Lower lobe of right lung (tissue), 2 donors: ENCODE measurements around the gene INHBB. TPM values are rescaled to one million over a fixed set of nuclear protein-coding genes. Genes with fewer than 3 reads are reported as not detected.

Experiments
- ATAC-seq, 2 donors: fragments of 200-7000 bp; cut with Tn5 transposase; one replicate each; pipeline ENCODE4 v1.9.1; 2020 to 2022; ENCODE audit warnings: mild to moderate bottlenecking in 2 of 2, moderate library complexity in 2 of 2
- DNase-seq: peaks from one replicate; pipeline ENCODE4 v3.0.0-alpha.2; 2020
- H3K27ac ChIP-seq: fragments of 200-600 bp; one replicate; pipeline ENCODE4 v1.8.0; 2022
- H3K27me3 ChIP-seq: fragments of 200-600 bp; one replicate; pipeline ENCODE4 v1.8.0; 2022; ENCODE audit warnings: low read depth
- H3K36me3 ChIP-seq: fragments of 200-600 bp; one replicate; pipeline ENCODE4 v1.8.0; 2022; ENCODE audit warnings: mild to moderate bottlenecking
- H3K4me1 ChIP-seq: fragments of 200-600 bp; one replicate; pipeline ENCODE4 v1.8.0; 2022
- H3K4me3 ChIP-seq: fragments of 200-600 bp; one replicate; pipeline ENCODE4 v1.8.0; 2022; ENCODE audit warnings: mild to moderate bottlenecking
- H3K9me3 ChIP-seq: fragments of 200-600 bp; one replicate; pipeline ENCODE4 v1.8.0; 2022
- intact Hi-C: fragments of 100-400 bp; cut with DNase I; formaldehyde crosslinking; loops from one replicate; pipeline ENCODE4 v1.11.0; 2022
- total RNA-seq: library from RNA; stranded (reverse); fragmentation: NEBNext Ultra II Directional; extraction: Animal tissue kit (Norgen Biotek cat#: 25700); gene quantifications from one replicate; pipeline ENCODE4 v1.2.1, GENCODE V29; 2021
- TF ChIP-seq, protein P1 (sequence below): fragments of 200-600 bp; IDR thresholded peaks from one replicate; pipeline ENCODE4 v1.8.0; 2022; ENCODE audit warnings: antibody characterized with exemption, mild to moderate bottlenecking
- donor health status: DM: no; HTN: yes; CAD: no; lungs with severe emphysema.

The INHBB gene
- total RNA-seq, 1 donor from 2014 or later = 5.2 TPM

GRCh38 chr2:120312860-120313694 lies 32.9 kb upstream of the INHBB start:
- H3K27ac ChIP-seq = peak overlapping the region; percentile 57
- peak overlapping the region; percentile 55 for H3K4me3 ChIP-seq
- peak; percentile 87 to 93 for ATAC-seq
- TF ChIP-seq, protein P1, sequence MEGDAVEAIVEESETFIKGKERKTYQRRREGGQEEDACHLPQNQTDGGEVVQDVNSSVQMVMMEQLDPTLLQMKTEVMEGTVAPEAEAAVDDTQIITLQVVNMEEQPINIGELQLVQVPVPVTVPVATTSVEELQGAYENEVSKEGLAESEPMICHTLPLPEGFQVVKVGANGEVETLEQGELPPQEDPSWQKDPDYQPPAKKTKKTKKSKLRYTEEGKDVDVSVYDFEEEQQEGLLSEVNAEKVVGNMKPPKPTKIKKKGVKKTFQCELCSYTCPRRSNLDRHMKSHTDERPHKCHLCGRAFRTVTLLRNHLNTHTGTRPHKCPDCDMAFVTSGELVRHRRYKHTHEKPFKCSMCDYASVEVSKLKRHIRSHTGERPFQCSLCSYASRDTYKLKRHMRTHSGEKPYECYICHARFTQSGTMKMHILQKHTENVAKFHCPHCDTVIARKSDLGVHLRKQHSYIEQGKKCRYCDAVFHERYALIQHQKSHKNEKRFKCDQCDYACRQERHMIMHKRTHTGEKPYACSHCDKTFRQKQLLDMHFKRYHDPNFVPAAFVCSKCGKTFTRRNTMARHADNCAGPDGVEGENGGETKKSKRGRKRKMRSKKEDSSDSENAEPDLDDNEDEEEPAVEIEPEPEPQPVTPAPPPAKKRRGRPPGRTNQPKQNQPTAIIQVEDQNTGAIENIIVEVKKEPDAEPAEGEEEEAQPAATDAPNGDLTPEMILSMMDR = peak; percentile 90
- H3K27me3 ChIP-seq = no peaks in the 10 kb centered on the region
- peak; percentile 85 for DNase-seq
- intact Hi-C loops = no loop called here
- no peaks in the 10 kb centered on the region for H3K36me3 ChIP-seq
- H3K4me1 ChIP-seq = peaks cover 22% of the 10 kb centered on the region
- no peaks in the 10 kb centered on the region for H3K9me3 ChIP-seq

- intact Hi-C loops = no loop called here
- Histone ChIP-seq H3K4me1 (peaks cover 23% of the 10 kb centered on the region), H3K4me3 (peak overlapping the region; percentile 55), H3K36me3 (no peaks in the 10 kb centered on the region), H3K27ac (no peak overlapping the region), H3K9me3 (no peaks in the 10 kb centered on the region), H3K27me3 (no peaks in the 10 kb centered on the region)
- TF ChIP-seq, protein P1 = no peak
- peak; percentile 29 to 39 for ATAC-seq
- DNase-seq = no peak
Measured at GRCh38 chr2:120313695-120314615, 32.0 kb upstream of the INHBB start.

- Histone ChIP-seq H3K36me3 (no peaks in the 10 kb centered on the region), H3K4me3 (no peak overlapping the region), H3K27ac (no peak overlapping the region), H3K9me3 (no peaks in the 10 kb centered on the region), H3K4me1 (peaks cover 32% of the 10 kb centered on the region), H3K27me3 (no peaks in the 10 kb centered on the region)
- DNase-seq (no peak), ATAC-seq (no peak)
- intact Hi-C loops = no loop called here
- TF ChIP-seq, protein P1 = no peak
Measured at GRCh38 chr2:120314690-120315366, 31.1 kb upstream of the INHBB start.

GRCh38 chr2:120315367-120316033 lies 30.4 kb upstream of the INHBB start:
- H3K9me3 ChIP-seq = no peaks in the 10 kb centered on the region
- TF ChIP-seq, protein P1 = no peak
- DNase-seq (peak; percentile 18), ATAC-seq (no peak)
- no peaks in the 10 kb centered on the region for H3K36me3 ChIP-seq
- H3K27ac ChIP-seq = no peak overlapping the region
- H3K4me3 ChIP-seq = no peak overlapping the region
- no peaks in the 10 kb centered on the region for H3K27me3 ChIP-seq
- intact Hi-C loops = no loop called here
- peaks cover 32% of the 10 kb centered on the region for H3K4me1 ChIP-seq

DNA sequence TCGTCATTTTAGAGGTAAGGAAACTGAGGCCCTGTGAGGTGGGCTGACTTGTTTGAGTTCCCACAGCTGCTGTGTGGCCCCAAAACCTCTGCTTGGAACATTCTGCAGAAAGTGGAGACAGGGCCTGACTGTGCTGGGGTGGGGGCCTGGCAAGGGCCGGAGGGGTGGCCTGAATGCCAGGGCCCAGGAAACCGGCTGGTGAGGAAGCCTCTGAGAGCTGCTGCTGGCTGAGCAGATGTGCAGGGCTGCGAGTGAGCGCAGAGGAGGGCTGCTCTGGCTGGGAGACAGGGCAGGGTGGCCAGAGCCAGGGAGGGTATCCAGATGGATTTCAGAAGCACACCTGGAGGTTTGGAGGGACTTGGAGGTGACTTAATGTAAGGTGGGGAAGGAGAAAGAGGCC lies 29.9 kb upstream of the INHBB start:
- intact Hi-C loops = no loop called here
- Histone ChIP-seq H3K36me3 (no peaks in the 10 kb centered on the region), H3K9me3 (no peaks in the 10 kb centered on the region), H3K4me1 (peaks cover 32% of the 10 kb centered on the region), H3K4me3 (no peak overlapping the region), H3K27ac (no peak overlapping the region), H3K27me3 (no peaks in the 10 kb centered on the region)
- DNase-seq = no peak
- TF ChIP-seq, protein P1 = no peak
- no peak for ATAC-seq
